SK-N-MC (cell line): ENCODE results near the gene TRAM2.

Experiments used
- DNase-seq: peaks from one replicate; pipeline ENCODE4 v3.0.0-alpha.2; 2011; ENCODE audit warnings: low read depth, low spot score
- H3K27ac ChIP-seq: fragments of 200-600 bp; sonication (generic); 2 replicates; pipeline ENCODE4 v1.5.1; 2016; ENCODE audit warnings: mixed run types
- H3K36me3 ChIP-seq: fragments of 200-600 bp; sonication (generic); 2 replicates; pipeline ENCODE4 v1.6.1; 2017; ENCODE audit warnings: antibody characterized with exemption, low read length, mixed read lengths; ENCODE audit not compliant: insufficient read depth
- H3K4me3 ChIP-seq: fragments of 200-600 bp; sonication (generic); 2 replicates; pipeline ENCODE4 v1.5.1; 2016
- H3K9ac ChIP-seq: fragments of 200-600 bp; sonication (generic); 2 replicates; pipeline ENCODE4 v1.8.0; 2017; ENCODE audit warnings: mixed run types, mixed read lengths; ENCODE audit not compliant: insufficient read length
- H3K9me3 ChIP-seq: fragments of 200-600 bp; sonication (generic); 2 replicates; pipeline ENCODE4 v1.6.1; 2017; ENCODE audit warnings: low read depth, mild to moderate bottlenecking, antibody characterized with exemption, low read length, moderate library complexity, mixed read lengths
- EZH2 ChIP-seq: fragments of 200-600 bp; sonication (generic); IDR thresholded peaks from one replicate; pipeline ENCODE4 v1.6.1; 2017; ENCODE audit warnings: antibody characterized with exemption
- FOXP2 ChIP-seq: optimal IDR thresholded peaks from 2 replicates; pipeline ENCODE3; 2011; ENCODE audit warnings: mild to moderate bottlenecking, moderate library complexity; ENCODE audit not compliant: insufficient read depth; ENCODE audit errors: extremely low read length, control extremely low read depth
- POLR2AphosphoS5 ChIP-seq: IDR thresholded peaks from 2 replicates; pipeline ENCODE4 v1.6.1; 2012; ENCODE audit warnings: mild to moderate bottlenecking, low read depth, low read length, borderline replicate concordance

TRAM2 gene

GRCh38 chr6:52511572-52512151 is 65.2 kb downstream of the TRAM2 start:
- no peak for DNase-seq
- Histone ChIP-seq H3K36me3 (no peaks in the 10 kb centered on the region), H3K9ac (no peak overlapping the region), H3K4me3 (no peak overlapping the region), H3K27ac (no peak overlapping the region), H3K9me3 (no peaks in the 10 kb centered on the region)
- TF ChIP-seq EZH2: no peak
- TF ChIP-seq POLR2AphosphoS5: no peak
- no peak for TF ChIP-seq FOXP2

- H3K9me3 ChIP-seq: no peaks in the 10 kb centered on the region
- no peak overlapping the region for H3K4me3 ChIP-seq
- TF ChIP-seq POLR2AphosphoS5: no peak
- TF ChIP-seq EZH2: no peak
- TF ChIP-seq FOXP2: no peak
- no peak overlapping the region for H3K9ac ChIP-seq
- H3K36me3 ChIP-seq: no peaks in the 10 kb centered on the region
- DNase-seq: no peak
- no peak overlapping the region for H3K27ac ChIP-seq
These were observed 65.7 kb downstream of the TRAM2 start for GRCh38 chr6:52511163-52511562.

GRCh38 chr6:52510213-52510562 is 66.7 kb downstream of the TRAM2 start:
- Histone ChIP-seq H3K4me3 (no peak overlapping the region), H3K9ac (no peak overlapping the region), H3K27ac (no peak overlapping the region), H3K36me3 (no peaks in the 10 kb centered on the region), H3K9me3 (no peaks in the 10 kb centered on the region)
- TF ChIP-seq FOXP2 (no peak), EZH2 (no peak), POLR2AphosphoS5 (no peak)
- no peak for DNase-seq

- Histone ChIP-seq H3K9me3 (no peaks in the 10 kb centered on the region), H3K4me3 (no peak overlapping the region), H3K36me3 (no peaks in the 10 kb centered on the region), H3K9ac (no peak overlapping the region), H3K27ac (no peak overlapping the region)
- TF ChIP-seq FOXP2 (no peak), POLR2AphosphoS5 (no peak), EZH2 (no peak)
- DNase-seq: no peak
These were observed 67.3 kb downstream of the TRAM2 start for GRCh38 chr6:52509281-52510212.

GRCh38 chr6:52508261-52508739 is 68.6 kb downstream of the TRAM2 start:
- H3K36me3 ChIP-seq: no peaks in the 10 kb centered on the region
- no peak overlapping the region for H3K27ac ChIP-seq
- no peaks in the 10 kb centered on the region for H3K9me3 ChIP-seq

GRCh38 chr6:52507557-52508260 is 69.2 kb downstream of the TRAM2 start:
- Histone ChIP-seq H3K36me3 (no peaks in the 10 kb centered on the region), H3K9me3 (no peaks in the 10 kb centered on the region), H3K27ac (no peak overlapping the region), H3K4me3 (no peak overlapping the region), H3K9ac (no peak overlapping the region)
- TF ChIP-seq POLR2AphosphoS5 (no peak), EZH2 (no peak), FOXP2 (no peak)
- DNase-seq: no peak

More at GRCh38 chr6:52508261-52508739, 68.6 kb downstream of the TRAM2 start:
- DNase-seq: no peak
- no peak for TF ChIP-seq POLR2AphosphoS5
- no peak for TF ChIP-seq EZH2
- no peak for TF ChIP-seq FOXP2
- Histone ChIP-seq H3K4me3 (no peak overlapping the region), H3K9ac (no peak overlapping the region)

- Histone ChIP-seq H3K27ac (no peak overlapping the region), H3K4me3 (no peak overlapping the region), H3K9me3 (no peaks in the 10 kb centered on the region), H3K36me3 (no peaks in the 10 kb centered on the region), H3K9ac (no peak overlapping the region)
- TF ChIP-seq EZH2 (no peak), FOXP2 (no peak), POLR2AphosphoS5 (no peak)
- DNase-seq: no peak
These were observed 70.4 kb downstream of the TRAM2 start for GRCh38 chr6:52506476-52506875.

- H3K27ac ChIP-seq: no peak overlapping the region
- no peak overlapping the region for H3K9ac ChIP-seq
- H3K4me3 ChIP-seq: no peak overlapping the region
- TF ChIP-seq EZH2: no peak
- TF ChIP-seq FOXP2: no peak
- no peak for TF ChIP-seq POLR2AphosphoS5
- no peaks in the 10 kb centered on the region for H3K9me3 ChIP-seq
- no peaks in the 10 kb centered on the region for H3K36me3 ChIP-seq
- no peak for DNase-seq
These were observed 71.0 kb downstream of the TRAM2 start for GRCh38 chr6:52505726-52506409.
